Activated B cell treated with CpG ODN at 0.5 μM for 24 hours (primary cell): Measurements from ENCODE around the gene SLC25A41. TPM values are rescaled to one million over a fixed set of nuclear protein-coding genes. Genes with fewer than 3 reads are reported as not detected.

Experiments used
- ATAC-seq: fragments of 200-7000 bp; cut with Tn5 transposase; one replicate; pipeline ENCODE4 v1.10.0; 2021; ENCODE audit warnings: low read depth, mild to moderate bottlenecking, moderate library complexity
- CTCF ChIA-PET: fragments of 350-600 bp; sonication (Branson Sonifier 250); formaldehyde crosslinking; loops from one replicate; lab custom pipeline; 2021; ENCODE audit warnings: antibody characterized with exemption; lab: Charles Lee
- POLR2A ChIA-PET: fragments of 350-600 bp; sonication (Branson Sonifier 250); formaldehyde crosslinking; loops from one replicate; lab custom pipeline; 2021; ENCODE audit warnings: antibody characterized with exemption; lab: Charles Lee
- DNase-seq: peaks from one replicate; pipeline ENCODE4 v3.0.0; 2022
- H3K27ac Mint-ChIP-seq: one replicate; pipeline ENCODE4 v1.8.0; 2020; ENCODE audit warnings: mixed read lengths
- H3K27me3 Mint-ChIP-seq: one replicate; pipeline ENCODE4 v1.8.0; 2021; ENCODE audit warnings: mixed read lengths
- H3K36me3 Mint-ChIP-seq: one replicate; pipeline ENCODE4 v1.8.0; 2021; ENCODE audit warnings: low read depth, mixed read lengths
- H3K4me1 Mint-ChIP-seq: one replicate; pipeline ENCODE4 v1.8.0; 2021; ENCODE audit warnings: mixed read lengths
- H3K4me3 Mint-ChIP-seq: one replicate; pipeline ENCODE4 v1.8.0; 2020; ENCODE audit warnings: mild to moderate bottlenecking, mixed read lengths
- H3K9me3 Mint-ChIP-seq: one replicate; pipeline ENCODE4 v1.8.0; 2020; ENCODE audit warnings: mixed read lengths
- CTCF ChIP-seq: fragments of 200-600 bp; IDR thresholded peaks from one replicate; pipeline ENCODE4 v1.8.0; 2022; ENCODE audit warnings: antibody characterized with exemption, mild to moderate bottlenecking
- intact Hi-C: fragments of 100-400 bp; cut with micrococcal nuclease; formaldehyde crosslinking; loops from one replicate; pipeline ENCODE4 v1.15.1; 2024
- total RNA-seq: library from RNA; stranded (reverse); gene quantifications from 2 replicates; pipeline ENCODE4 v1.2.3, GENCODE V29; 2022

SLC25A41 gene
- total RNA-seq, 1 donor from 2014 or later = 0.40 TPM

GRCh38 chr19:6457958-6458694 is 24.6 kb upstream of the SLC25A41 start:
- peaks cover 30% of the 10 kb centered on the region for H3K4me1 Mint-ChIP-seq
- peaks cover 2% of the 10 kb centered on the region for H3K9me3 Mint-ChIP-seq
- no peak for TF ChIP-seq CTCF
- H3K36me3 Mint-ChIP-seq = peaks cover 31% of the 10 kb centered on the region
- peak overlapping the region; percentile 76 for H3K27ac Mint-ChIP-seq
- POLR2A ChIA-PET = interaction anchor here (0.6 to 2.8 kb wide), 7 partner anchors 20 to 129 kb away, joined by 3 to 25 read pairs (median 5); partner anchors contain the start of genes DENND1C and KHSRP
- H3K27me3 Mint-ChIP-seq = no peaks in the 10 kb centered on the region
- no peak for ATAC-seq
- intact Hi-C loops = no loop called here
- DNase-seq = no peak
- H3K4me3 Mint-ChIP-seq = peak overlapping the region; percentile 83
- CTCF ChIA-PET = no interaction called here

- ChIA-PET CTCF (no interaction called here), POLR2A (no interaction called here)
- H3K27me3 Mint-ChIP-seq = no peaks in the 10 kb centered on the region
- intact Hi-C loops = no loop called here
- peaks cover 2% of the 10 kb centered on the region for H3K9me3 Mint-ChIP-seq
- H3K4me1 Mint-ChIP-seq = peaks cover 26% of the 10 kb centered on the region
- DNase-seq (no peak), ATAC-seq (no peak)
- H3K27ac Mint-ChIP-seq = no peak overlapping the region
- no peak overlapping the region for H3K4me3 Mint-ChIP-seq
- H3K36me3 Mint-ChIP-seq = peaks cover 31% of the 10 kb centered on the region
- no peak for TF ChIP-seq CTCF
Observed at GRCh38 chr19:6455924-6456323, 22.4 kb upstream of the SLC25A41 start.

- H3K4me1 Mint-ChIP-seq = peaks cover 19% of the 10 kb centered on the region
- DNase-seq (no peak), ATAC-seq (no peak)
- H3K27me3 Mint-ChIP-seq = no peaks in the 10 kb centered on the region
- H3K9me3 Mint-ChIP-seq = peaks cover 2% of the 10 kb centered on the region
- TF ChIP-seq CTCF = no peak
- ChIA-PET CTCF (no interaction called here), POLR2A (no interaction called here)
- peaks cover 30% of the 10 kb centered on the region for H3K36me3 Mint-ChIP-seq
- no peak overlapping the region for H3K4me3 Mint-ChIP-seq
- intact Hi-C loops = no loop called here
- no peak overlapping the region for H3K27ac Mint-ChIP-seq
Observed at GRCh38 chr19:6453951-6454565, 20.5 kb upstream of the SLC25A41 start.

- H3K36me3 Mint-ChIP-seq = peaks cover 27% of the 10 kb centered on the region
- intact Hi-C loops = no loop called here
- no peak overlapping the region for H3K4me3 Mint-ChIP-seq
- DNase-seq (no peak), ATAC-seq (no peak)
- peaks cover 2% of the 10 kb centered on the region for H3K9me3 Mint-ChIP-seq
- H3K4me1 Mint-ChIP-seq = peaks cover 8% of the 10 kb centered on the region
- no peaks in the 10 kb centered on the region for H3K27me3 Mint-ChIP-seq
- H3K27ac Mint-ChIP-seq = no peak overlapping the region
- TF ChIP-seq CTCF = no peak
- ChIA-PET CTCF (no interaction called here), POLR2A (interaction anchor here (0.7 kb wide), 1 partner anchor 28 kb away, joined by 3 read pairs; the partner anchor contains the start of gene KHSRP)
Observed at GRCh38 chr19:6452899-6453298, 19.3 kb upstream of the SLC25A41 start.

GRCh38 chr19:6452223-6452614 is 18.7 kb upstream of the SLC25A41 start:
- H3K9me3 Mint-ChIP-seq = peaks cover 2% of the 10 kb centered on the region
- intact Hi-C loops = no loop called here
- no peak overlapping the region for H3K4me3 Mint-ChIP-seq
- TF ChIP-seq CTCF = no peak
- POLR2A ChIA-PET = interaction anchor here (0.6 kb wide), 1 partner anchor 125 kb away, joined by 4 read pairs; no protein-coding TSS in a partner anchor
- ATAC-seq (no peak), DNase-seq (no peak)
- H3K27me3 Mint-ChIP-seq = no peaks in the 10 kb centered on the region
- CTCF ChIA-PET = no interaction called here
- H3K36me3 Mint-ChIP-seq = peaks cover 27% of the 10 kb centered on the region
- peaks cover 1% of the 10 kb centered on the region for H3K4me1 Mint-ChIP-seq
- H3K27ac Mint-ChIP-seq = no peak overlapping the region
